Tibial artery (tissue), 4 donors: ENCODE data around the gene NDRG4.

Experiments
- DNase-seq, 2 donors: peaks; one replicate each; pipeline ENCODE4 v3.0.0-alpha.2; 2019
- H3K27ac ChIP-seq, 2 donors: fragments of 200-600 bp; sonication (generic) in 1 of 2; 1 replicate in 1 of 2; 2 replicates in 1 of 2; pipeline ENCODE4 v1.5.1; 2018 to 2019; ENCODE audit warnings: mild to moderate bottlenecking in 1 of 2
- H3K27me3 ChIP-seq, 2 donors: fragments of 200-600 bp; sonication (generic) in 1 of 2; one replicate each; pipeline versions ENCODE4 v1.5.1 to v1.6.0; 2016 to 2019
- H3K36me3 ChIP-seq, 3 donors: fragments of 200-600 bp; sonication (generic) in 2 of 3; one replicate each; pipeline ENCODE4 v1.5.1; 2016 to 2019; ENCODE audit warnings: mild to moderate bottlenecking in 2 of 3
- H3K4me1 ChIP-seq, 4 donors: fragments of 200-600 bp; sonication (generic) in 2 of 4; 1 replicate in 3 of 4; 2 replicates in 1 of 4; pipeline ENCODE4 v1.5.1; 2016 to 2019
- H3K4me3 ChIP-seq, 2 donors: fragments of 200-600 bp; sonication (generic) in 1 of 2; 1 replicate in 1 of 2; 2 replicates in 1 of 2; pipeline ENCODE4 v1.5.1; 2018 to 2019; ENCODE audit warnings: mild to moderate bottlenecking in 2 of 2
- H3K9me3 ChIP-seq, 3 donors: fragments of 200-600 bp; sonication (generic) in 1 of 3; one replicate each; pipeline ENCODE4 v1.5.1; 2016 to 2019
- intact Hi-C: fragments of 100-400 bp; cut with DNase I; formaldehyde crosslinking; loops from one replicate; pipeline ENCODE4 v1.15.0; 2023; ENCODE audit warnings: low total_unique reads
- TF ChIP-seq, protein P1 (sequence below), 2 experiments: fragments of 200-600 bp in 1 of 2; fragments of 450-650 bp in 1 of 2; IDR thresholded peaks; one replicate each; pipeline ENCODE4 v1.5.1; 2017 to 2019; ENCODE audit warnings: antibody characterized with exemption in 2 of 2, mild to moderate bottlenecking in 1 of 2, moderate library complexity in 1 of 2

Gene NDRG4

DNA sequence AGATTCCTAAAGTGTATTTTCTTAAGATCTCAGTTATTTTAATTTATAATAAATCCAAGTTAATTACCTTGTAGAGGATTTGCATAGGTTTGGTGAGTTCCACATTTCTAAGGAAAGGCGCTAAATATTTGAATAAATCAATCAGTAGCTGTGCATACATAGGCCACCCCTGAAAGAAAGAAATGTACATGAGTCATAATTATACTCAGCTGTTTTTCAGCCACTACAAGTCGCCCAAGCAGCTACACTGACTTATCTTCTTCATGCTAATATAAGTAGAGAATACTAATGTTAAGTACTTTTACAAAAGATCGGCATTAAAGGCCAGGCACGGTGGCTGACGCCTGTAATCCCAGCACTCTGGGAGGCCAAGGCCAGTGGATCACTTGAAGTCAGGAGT is 30.2 kb downstream of the NDRG4 start:
- H3K36me3 ChIP-seq = peaks cover 92 to 96% (median 94%) of the 10 kb centered on the region in 3 donors
- intact Hi-C loops = loop anchor here (5.0 kb wide), 1 partner anchor 47 kb away; no protein-coding TSS in a partner anchor

DNA sequence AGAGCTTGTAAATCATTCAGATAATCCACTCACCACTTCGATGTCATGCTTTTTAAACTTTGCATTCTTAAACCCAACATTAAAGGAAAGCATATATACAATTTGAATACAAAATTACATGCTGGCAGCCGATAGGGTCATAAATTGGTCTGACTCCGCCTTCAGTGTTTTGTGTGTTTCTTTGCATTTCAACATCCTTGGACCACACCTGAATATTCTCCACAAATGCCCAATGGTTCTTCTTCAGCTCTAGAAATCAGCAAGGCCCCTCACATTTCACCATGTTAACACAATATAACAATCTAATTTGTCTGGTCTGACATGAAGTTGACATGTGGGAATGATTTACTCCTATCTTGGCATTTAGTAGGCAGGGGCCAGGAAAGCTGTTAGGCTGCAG is 32.5 kb downstream of the NDRG4 start:
- Histone ChIP-seq H3K27me3 (no peaks in the 10 kb centered on the region), H3K9me3 (no peaks in the 10 kb centered on the region), H3K4me3 (no peak overlapping the region), H3K27ac (no peak overlapping the region), H3K36me3 (peaks cover 95 to 96% (median 95%) of the 10 kb centered on the region in 3 donors), H3K4me1 (no peaks in the 10 kb centered on the region)
- intact Hi-C loops = loop anchor here (5.0 kb wide), 1 partner anchor 45 kb away; no protein-coding TSS in a partner anchor
- DNase-seq = no peak
- TF ChIP-seq, protein P1, sequence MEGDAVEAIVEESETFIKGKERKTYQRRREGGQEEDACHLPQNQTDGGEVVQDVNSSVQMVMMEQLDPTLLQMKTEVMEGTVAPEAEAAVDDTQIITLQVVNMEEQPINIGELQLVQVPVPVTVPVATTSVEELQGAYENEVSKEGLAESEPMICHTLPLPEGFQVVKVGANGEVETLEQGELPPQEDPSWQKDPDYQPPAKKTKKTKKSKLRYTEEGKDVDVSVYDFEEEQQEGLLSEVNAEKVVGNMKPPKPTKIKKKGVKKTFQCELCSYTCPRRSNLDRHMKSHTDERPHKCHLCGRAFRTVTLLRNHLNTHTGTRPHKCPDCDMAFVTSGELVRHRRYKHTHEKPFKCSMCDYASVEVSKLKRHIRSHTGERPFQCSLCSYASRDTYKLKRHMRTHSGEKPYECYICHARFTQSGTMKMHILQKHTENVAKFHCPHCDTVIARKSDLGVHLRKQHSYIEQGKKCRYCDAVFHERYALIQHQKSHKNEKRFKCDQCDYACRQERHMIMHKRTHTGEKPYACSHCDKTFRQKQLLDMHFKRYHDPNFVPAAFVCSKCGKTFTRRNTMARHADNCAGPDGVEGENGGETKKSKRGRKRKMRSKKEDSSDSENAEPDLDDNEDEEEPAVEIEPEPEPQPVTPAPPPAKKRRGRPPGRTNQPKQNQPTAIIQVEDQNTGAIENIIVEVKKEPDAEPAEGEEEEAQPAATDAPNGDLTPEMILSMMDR (IDR thresholded peaks at IDR 0.05) = no peak

More for the DNA sequence above, 30.2 kb downstream of the NDRG4 start:
- no peaks in the 10 kb centered on the region for H3K9me3 ChIP-seq
- H3K27ac ChIP-seq = no peak overlapping the region
- DNase-seq = no peak
- H3K27me3 ChIP-seq = no peaks in the 10 kb centered on the region
- H3K4me1 ChIP-seq = no peaks in the 10 kb centered on the region
- TF ChIP-seq, protein P1 (IDR thresholded peaks at IDR 0.05) = no peak
- no peak overlapping the region for H3K4me3 ChIP-seq

DNA sequence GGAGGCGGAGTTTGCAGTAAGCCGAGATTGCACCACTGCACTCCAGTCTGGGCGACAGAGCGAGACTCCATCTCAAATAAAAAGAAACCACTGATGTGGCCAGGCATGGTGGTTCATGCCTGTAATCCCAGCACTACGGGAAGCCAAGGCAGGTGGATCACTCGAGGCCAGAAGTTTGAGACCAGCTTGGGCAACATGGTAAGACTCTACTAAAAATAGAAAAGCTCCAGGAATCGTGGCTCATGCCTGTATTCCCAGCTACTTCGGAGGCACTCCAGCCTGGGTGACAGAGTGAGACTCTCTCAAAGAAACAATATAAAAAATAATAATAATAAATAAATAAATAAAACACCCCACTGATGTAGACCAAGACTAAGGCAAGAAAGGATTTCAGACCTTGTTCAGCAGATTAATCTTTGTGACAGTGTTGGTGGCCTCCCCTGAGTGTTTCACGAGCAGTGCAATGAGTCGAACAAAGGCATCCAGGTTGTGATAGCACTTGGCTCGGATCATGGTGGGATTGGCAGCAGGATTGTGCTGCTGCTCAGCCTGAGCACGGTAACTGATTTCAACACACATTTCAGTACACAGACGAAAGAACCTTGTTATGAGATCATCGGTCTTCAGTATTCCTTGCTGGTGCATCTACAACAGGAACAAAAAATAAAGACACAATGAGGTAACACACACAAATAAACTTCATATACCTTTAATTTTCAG is 34.0 kb downstream of the NDRG4 start:
- Histone ChIP-seq H3K36me3 (peaks cover 95 to 98% (median 96%) of the 10 kb centered on the region in 3 donors), H3K4me1 (no peaks in the 10 kb centered on the region), H3K9me3 (no peaks in the 10 kb centered on the region), H3K27ac (no peak overlapping the region), H3K4me3 (no peak overlapping the region), H3K27me3 (no peaks in the 10 kb centered on the region)
- TF ChIP-seq, protein P1 (IDR thresholded peaks at IDR 0.05) = no peak
- DNase-seq = no peak
- intact Hi-C loops = loop anchor here (5.0 kb wide), 1 partner anchor 43 kb away; no protein-coding TSS in a partner anchor

DNA sequence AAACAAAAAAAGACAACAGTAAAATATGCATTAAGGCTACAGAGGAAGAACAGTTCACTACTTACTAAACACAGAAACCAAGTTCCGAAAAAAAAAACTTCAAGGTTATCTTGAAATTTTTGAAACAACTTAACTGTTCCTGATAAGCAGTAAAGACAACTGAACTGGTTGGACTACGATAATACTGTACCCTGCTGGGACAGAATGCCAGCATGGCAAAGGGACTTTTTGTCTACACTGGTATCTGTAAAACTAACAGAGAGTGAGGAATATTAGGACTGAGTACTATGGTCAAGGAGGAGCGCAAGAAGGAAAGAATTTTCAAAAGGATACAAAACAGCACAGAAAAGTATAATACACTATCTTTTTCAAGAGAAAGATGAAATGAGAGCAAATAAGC is 35.2 kb downstream of the NDRG4 start:
- TF ChIP-seq, protein P1 (IDR thresholded peaks at IDR 0.05) = no peak
- DNase-seq = no peak
- H3K36me3 ChIP-seq = peaks cover 96 to 99% (median 98%) of the 10 kb centered on the region in 3 donors
- H3K27me3 ChIP-seq = no peaks in the 10 kb centered on the region
- no peaks in the 10 kb centered on the region for H3K9me3 ChIP-seq
- H3K4me3 ChIP-seq = no peak overlapping the region
- no peak overlapping the region for H3K27ac ChIP-seq
- intact Hi-C loops = no loop called here
- H3K4me1 ChIP-seq = no peaks in the 10 kb centered on the region

DNA sequence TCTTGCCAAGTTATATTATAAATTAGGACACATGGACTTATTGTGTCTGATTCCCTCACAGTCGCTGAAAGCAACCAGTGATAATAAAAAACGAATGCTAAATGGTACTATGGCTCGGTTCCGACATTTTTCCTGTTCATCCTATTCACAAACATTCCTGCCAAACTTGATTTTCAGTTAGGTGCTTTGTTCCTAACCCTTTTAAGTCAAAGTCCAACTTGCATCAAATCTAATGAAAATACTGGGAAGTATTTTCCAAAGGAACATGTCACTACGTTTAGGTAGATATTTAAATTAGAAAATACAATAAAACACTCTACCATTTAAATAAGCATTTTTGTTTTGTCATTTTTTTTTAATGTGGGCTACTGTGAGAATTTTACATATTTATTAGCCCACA is 36.3 kb downstream of the NDRG4 start:
- intact Hi-C loops = no loop called here
- TF ChIP-seq, protein P1 (IDR thresholded peaks at IDR 0.05) = no peak
- H3K36me3 ChIP-seq = peaks cover 96 to 100% (median 99%) of the 10 kb centered on the region in 3 donors

More for the DNA sequence above, 36.3 kb downstream of the NDRG4 start:
- Histone ChIP-seq H3K4me3 (no peak overlapping the region), H3K4me1 (no peaks in the 10 kb centered on the region), H3K27ac (no peak overlapping the region), H3K9me3 (no peaks in the 10 kb centered on the region), H3K27me3 (no peaks in the 10 kb centered on the region)
- DNase-seq = no peak
